ENCODE data around the gene DDIT3. TPM values are rescaled to one million over a fixed set of nuclear protein-coding genes. Genes with fewer than 3 reads are reported as not detected.

The DDIT3 gene
- total RNA-seq, 1 donor from 2014 or later, result 213 TPM

DNA sequence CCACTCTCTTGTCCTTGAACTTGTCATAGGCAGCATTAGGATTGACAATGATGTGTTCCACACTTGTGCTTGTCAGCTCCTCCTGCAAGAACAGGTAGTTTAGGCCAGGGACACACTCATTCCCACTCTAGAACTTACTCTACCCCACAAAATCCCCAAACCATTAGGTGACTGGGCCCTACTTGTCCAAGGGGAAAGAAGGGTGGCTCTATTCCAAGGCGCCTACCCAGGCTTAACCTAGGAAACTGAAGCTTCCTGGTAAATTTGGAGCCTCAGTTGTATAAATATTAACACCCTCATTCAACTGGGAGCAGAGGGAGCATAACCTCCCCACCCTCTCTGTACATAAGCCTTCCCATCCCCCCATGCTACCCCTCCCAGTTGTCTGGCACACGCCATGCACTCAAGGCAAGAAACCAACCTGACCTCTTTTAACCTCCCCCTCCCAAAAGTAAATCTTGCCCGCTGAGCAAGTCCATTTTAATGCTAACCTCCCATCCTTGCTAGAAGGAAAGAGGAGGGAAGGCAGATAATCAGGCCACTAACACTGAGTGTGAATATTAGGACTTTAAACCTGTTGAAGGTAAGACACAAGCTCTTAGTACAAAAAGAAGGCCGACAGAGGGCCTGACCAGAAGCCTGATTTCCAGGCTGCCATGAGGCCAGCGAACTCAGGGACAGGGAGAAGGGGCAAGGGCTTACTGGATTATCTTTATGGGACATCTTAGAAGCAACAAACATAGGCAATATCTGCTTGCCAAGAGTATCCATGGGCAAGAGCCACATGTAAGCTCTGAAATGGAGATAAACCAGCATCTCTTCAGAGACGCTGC lies 15.7 kb upstream of the DDIT3 start:
- H3K27me3 ChIP-seq (ENCODE audit: control insufficient read depth, insufficient read depth, low read length), result no peaks in the 10 kb centered on the region
- no peak for DNase-seq (ENCODE audit: low read depth)
- peaks cover 35% of the 10 kb centered on the region for H3K36me3 ChIP-seq (ENCODE audit: control insufficient read depth, insufficient read depth, low read length)
- TF ChIP-seq, protein P1, sequence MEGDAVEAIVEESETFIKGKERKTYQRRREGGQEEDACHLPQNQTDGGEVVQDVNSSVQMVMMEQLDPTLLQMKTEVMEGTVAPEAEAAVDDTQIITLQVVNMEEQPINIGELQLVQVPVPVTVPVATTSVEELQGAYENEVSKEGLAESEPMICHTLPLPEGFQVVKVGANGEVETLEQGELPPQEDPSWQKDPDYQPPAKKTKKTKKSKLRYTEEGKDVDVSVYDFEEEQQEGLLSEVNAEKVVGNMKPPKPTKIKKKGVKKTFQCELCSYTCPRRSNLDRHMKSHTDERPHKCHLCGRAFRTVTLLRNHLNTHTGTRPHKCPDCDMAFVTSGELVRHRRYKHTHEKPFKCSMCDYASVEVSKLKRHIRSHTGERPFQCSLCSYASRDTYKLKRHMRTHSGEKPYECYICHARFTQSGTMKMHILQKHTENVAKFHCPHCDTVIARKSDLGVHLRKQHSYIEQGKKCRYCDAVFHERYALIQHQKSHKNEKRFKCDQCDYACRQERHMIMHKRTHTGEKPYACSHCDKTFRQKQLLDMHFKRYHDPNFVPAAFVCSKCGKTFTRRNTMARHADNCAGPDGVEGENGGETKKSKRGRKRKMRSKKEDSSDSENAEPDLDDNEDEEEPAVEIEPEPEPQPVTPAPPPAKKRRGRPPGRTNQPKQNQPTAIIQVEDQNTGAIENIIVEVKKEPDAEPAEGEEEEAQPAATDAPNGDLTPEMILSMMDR (IDR thresholded peaks at IDR 0.05; ENCODE audit: insufficient read depth, low read length, severe bottlenecking), result no peak
- H3K4me3 ChIP-seq (ENCODE audit: low read depth, low read length), result no peak overlapping the region
- FAIRE-seq, result no peak

- FAIRE-seq (no peak), DNase-seq (ENCODE audit: low read depth) (no peak)
- TF ChIP-seq, protein P1 (IDR thresholded peaks at IDR 0.05; ENCODE audit: insufficient read depth, low read length, severe bottlenecking), result no peak
- Histone ChIP-seq H3K27me3 (ENCODE audit: control insufficient read depth, insufficient read depth, low read length) (no peaks in the 10 kb centered on the region), H3K36me3 (ENCODE audit: control insufficient read depth, insufficient read depth, low read length) (peaks cover 34% of the 10 kb centered on the region), H3K4me3 (ENCODE audit: low read depth, low read length) (no peak overlapping the region)
Observed at GRCh38 chr12:57534991-57535543, 14.8 kb upstream of the DDIT3 start.

GRCh38 chr12:57534250-57534649 lies 13.9 kb upstream of the DDIT3 start:
- H3K4me3 ChIP-seq (ENCODE audit: low read depth, low read length), result no peak overlapping the region
- no peaks in the 10 kb centered on the region for H3K27me3 ChIP-seq (ENCODE audit: control insufficient read depth, insufficient read depth, low read length)
- no peak for FAIRE-seq
- H3K36me3 ChIP-seq (ENCODE audit: control insufficient read depth, insufficient read depth, low read length), result peaks cover 33% of the 10 kb centered on the region
- no peak for DNase-seq (ENCODE audit: low read depth)
- TF ChIP-seq, protein P1 (IDR thresholded peaks at IDR 0.05; ENCODE audit: insufficient read depth, low read length, severe bottlenecking), result no peak

GRCh38 chr12:57533108-57533507 lies 12.8 kb upstream of the DDIT3 start:
- no peak overlapping the region for H3K4me3 ChIP-seq (ENCODE audit: low read depth, low read length)
- peaks cover 41% of the 10 kb centered on the region for H3K36me3 ChIP-seq (ENCODE audit: control insufficient read depth, insufficient read depth, low read length)
- TF ChIP-seq, protein P1 (IDR thresholded peaks at IDR 0.05; ENCODE audit: insufficient read depth, low read length, severe bottlenecking), result no peak
- FAIRE-seq (no peak), DNase-seq (ENCODE audit: low read depth) (no peak)
- H3K27me3 ChIP-seq (ENCODE audit: control insufficient read depth, insufficient read depth, low read length), result no peaks in the 10 kb centered on the region

DNA sequence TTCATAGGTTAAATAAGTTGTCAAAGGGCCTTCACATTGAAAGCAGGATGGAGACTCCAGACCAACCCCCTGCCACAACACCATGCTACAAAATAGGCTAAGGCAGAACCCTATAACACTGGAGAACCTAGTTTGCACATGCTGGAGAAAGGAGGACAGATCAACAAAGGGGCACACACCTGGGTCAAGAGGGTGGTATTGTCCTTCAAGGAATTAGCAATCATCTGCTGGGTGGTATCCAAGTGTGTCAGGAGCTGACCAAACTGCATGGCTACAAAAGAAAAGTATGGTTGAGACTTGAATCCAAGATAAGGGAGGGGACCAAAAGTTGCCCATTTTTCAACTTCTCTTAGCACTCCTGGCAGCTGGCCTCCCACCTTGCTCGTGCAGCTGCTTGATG lies 11.5 kb upstream of the DDIT3 start:
- peaks cover 42% of the 10 kb centered on the region for H3K36me3 ChIP-seq (ENCODE audit: control insufficient read depth, insufficient read depth, low read length)

More for the DNA sequence above, 11.5 kb upstream of the DDIT3 start:
- Histone ChIP-seq H3K27me3 (ENCODE audit: control insufficient read depth, insufficient read depth, low read length) (no peaks in the 10 kb centered on the region), H3K4me3 (ENCODE audit: low read depth, low read length) (no peak overlapping the region)
- TF ChIP-seq, protein P1 (IDR thresholded peaks at IDR 0.05; ENCODE audit: insufficient read depth, low read length, severe bottlenecking), result no peak
- DNase-seq (ENCODE audit: low read depth), result no peak
- FAIRE-seq, result no peak

Measured in bronchial epithelial cell (primary cell).